C4-2B (cell line): ENCODE measurements around the gene TANGO6.

ENCODE experiments used
- H3K27ac ChIP-seq: fragments of 450-650 bp; 2 replicates; pipeline ENCODE4 v1.5.1; 2017
- ZFX ChIP-seq: fragments of 450-650 bp; IDR thresholded peaks from 2 replicates; pipeline ENCODE4 v1.6.1; 2017
- TF ChIP-seq, protein P1 (sequence below): fragments of 450-650 bp; conservative IDR thresholded peaks from 2 replicates; pipeline ENCODE4 v1.5.1; 2017; ENCODE audit warnings: mild to moderate bottlenecking

Gene TANGO6

DNA sequence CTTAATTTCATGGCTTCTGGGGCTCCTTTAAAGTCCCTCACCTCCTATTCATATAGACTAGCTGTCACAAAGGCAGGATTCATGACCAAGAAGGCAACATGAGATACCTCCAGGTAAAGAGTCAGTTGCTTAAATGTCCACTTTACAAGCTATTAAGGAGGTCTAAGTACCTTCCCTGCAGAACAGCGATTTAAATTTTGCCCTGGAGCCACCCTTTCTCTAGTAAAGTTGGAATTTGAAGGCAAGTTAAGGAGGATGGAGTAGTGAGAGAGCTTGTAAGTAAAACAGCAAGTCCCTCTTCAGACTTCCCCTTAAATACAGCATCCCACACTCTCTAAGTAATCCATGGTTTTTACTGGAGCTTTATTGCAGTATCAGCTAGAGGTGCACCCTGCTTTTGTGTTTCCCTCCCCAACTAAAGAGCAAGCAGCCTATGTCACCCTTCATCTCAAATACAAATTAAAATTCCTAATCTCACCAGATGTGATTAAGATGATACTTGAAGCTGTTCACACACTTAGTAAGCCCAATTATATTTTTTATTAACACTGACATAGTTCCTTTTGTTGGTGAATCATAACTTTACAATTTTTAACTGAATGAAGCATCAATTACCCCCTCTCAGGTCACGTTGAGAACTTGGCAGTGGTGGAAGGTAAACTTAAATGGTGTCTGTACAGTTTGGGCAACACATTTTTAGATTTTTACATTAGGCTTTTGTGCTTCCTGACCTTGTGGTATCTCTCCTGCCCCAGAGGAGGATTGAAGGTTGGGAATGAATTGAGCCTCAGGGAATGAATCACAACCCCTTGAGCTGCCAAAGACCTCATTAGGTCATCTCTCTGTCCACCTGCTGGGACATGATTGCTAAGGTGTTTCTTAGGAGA, 108.9 kb downstream of the TANGO6 start:
- no peak overlapping the region for H3K27ac ChIP-seq
- TF ChIP-seq ZFX, result no peak
- TF ChIP-seq, protein P1, sequence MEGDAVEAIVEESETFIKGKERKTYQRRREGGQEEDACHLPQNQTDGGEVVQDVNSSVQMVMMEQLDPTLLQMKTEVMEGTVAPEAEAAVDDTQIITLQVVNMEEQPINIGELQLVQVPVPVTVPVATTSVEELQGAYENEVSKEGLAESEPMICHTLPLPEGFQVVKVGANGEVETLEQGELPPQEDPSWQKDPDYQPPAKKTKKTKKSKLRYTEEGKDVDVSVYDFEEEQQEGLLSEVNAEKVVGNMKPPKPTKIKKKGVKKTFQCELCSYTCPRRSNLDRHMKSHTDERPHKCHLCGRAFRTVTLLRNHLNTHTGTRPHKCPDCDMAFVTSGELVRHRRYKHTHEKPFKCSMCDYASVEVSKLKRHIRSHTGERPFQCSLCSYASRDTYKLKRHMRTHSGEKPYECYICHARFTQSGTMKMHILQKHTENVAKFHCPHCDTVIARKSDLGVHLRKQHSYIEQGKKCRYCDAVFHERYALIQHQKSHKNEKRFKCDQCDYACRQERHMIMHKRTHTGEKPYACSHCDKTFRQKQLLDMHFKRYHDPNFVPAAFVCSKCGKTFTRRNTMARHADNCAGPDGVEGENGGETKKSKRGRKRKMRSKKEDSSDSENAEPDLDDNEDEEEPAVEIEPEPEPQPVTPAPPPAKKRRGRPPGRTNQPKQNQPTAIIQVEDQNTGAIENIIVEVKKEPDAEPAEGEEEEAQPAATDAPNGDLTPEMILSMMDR, result no peak

DNA sequence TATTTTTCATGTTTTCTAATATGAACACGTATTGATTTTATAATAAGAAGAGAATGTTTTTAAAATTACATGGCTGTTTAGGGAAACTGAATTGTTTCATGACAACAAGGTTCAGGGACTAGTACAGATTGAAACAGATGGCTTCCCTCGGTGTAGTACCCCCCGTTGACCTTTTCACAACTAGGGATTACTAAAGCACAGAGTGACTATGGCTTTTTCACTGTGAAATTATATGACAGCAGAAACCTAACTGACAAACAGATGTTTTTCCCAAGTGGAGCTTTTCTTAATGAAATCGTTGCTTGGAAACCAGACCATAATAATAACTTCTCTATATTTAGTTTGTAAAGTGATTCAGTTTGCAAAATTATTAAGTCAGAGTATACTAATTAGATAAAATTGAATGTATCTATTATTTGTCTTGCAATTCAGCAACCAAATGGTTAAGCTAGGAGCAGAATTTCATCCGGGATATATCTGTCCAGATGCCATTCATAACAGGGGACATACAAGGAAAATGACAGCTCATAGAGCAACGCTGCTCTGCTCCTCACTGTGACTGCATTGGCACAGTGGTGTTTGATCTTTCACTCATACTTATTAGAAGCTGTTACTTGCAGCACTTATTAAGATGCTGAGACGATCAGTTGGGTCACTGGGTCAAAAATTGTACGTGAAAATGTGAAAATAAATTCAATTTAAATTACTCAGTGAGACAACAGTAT, 111.7 kb downstream of the TANGO6 start:
- no peak overlapping the region for H3K27ac ChIP-seq
- TF ChIP-seq, protein P1, result no peak
- no peak for TF ChIP-seq ZFX

DNA sequence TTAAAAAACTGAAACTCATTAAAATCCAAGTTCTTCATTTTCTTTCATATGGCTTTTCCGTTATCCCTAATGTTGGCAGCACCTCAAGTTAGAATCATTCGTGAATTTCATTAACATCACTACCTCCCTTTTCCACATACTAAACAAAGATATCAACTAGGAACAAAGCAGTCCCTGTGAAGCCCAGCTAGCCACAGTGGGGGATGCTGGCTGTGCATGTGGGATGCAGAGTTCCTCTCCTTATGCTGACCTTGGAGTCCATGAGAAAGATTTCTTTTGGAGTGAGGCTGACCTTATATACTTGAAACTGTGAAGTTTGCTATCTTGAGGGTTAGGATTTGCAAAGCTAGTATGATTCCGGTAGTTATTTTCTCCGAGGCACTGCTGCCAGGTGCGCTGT, 117.6 kb downstream of the TANGO6 start:
- no peak for TF ChIP-seq ZFX
- TF ChIP-seq, protein P1, result no peak
- no peak overlapping the region for H3K27ac ChIP-seq

DNA sequence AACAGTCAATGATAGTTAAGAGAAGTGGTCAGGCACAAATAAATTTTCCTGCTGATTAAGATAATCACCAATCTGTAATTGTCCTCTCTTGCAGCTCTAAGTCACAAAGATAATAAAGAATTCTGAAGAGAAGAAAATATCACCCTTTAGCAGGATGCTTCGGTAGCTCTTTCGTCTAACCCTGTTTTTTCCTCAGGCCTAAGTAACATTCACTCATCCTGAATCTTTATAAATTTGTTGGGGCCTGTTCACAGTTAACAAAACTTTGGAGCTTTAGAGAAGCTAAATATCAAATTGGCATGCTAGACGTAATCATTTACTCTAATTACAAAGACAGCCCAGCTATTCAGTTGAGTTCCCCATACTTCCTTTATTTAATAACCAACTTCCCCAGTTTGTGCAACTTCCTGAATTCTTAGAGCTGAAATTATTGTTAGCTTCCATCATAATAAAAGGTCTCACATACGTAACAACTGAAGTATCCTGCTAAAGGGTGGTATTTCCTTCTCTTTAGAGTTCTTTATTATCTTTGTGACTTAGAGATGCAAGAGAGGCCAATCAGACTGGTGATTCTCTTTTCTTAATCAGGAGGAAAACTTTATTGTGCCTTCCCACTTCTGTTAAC, 118.6 kb downstream of the TANGO6 start:
- no peak for TF ChIP-seq ZFX
- H3K27ac ChIP-seq, result no peak overlapping the region

DNA sequence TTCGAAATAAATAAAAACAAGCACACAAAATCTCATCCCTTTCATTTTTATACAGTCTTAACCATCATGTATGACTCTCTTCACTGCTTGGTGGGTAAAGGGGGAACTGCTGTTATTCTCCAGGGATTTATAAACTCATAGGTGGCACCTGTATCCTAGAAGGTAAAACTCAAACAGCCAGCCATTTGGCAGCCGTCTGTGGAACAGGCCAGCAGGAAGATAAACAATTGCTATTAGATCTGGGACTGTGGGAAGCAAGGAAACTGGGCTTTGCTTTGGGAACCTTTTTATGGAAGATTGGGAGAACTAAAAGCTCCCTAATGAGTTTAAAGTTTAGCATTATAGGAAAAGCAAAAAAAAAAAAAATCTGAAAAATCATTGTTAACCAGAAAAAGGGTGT, 126.0 kb downstream of the TANGO6 start:
- no peak for TF ChIP-seq ZFX
- TF ChIP-seq, protein P1, result no peak
- no peak overlapping the region for H3K27ac ChIP-seq

DNA sequence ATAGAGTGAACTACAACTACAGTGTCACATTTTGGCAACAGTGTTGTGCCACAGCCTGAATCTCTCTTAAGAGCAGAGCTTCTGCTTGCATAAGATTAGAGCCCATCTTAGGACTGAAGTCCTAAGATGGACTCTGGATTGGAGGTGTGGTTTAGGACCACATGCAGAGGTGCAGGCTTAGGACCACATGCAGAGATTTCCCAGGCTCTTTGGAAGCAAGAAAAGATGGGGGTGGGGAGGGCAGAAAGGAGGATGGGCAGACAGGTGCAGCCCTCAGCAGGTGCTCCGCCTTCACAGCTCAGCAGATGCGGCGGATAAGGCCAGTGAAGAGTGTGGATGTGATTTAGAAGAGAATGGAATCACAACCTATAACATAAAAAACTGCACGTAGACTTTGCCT, 128.7 kb downstream of the TANGO6 start:
- TF ChIP-seq, protein P1, result no peak
- TF ChIP-seq ZFX, result no peak
- no peak overlapping the region for H3K27ac ChIP-seq

DNA sequence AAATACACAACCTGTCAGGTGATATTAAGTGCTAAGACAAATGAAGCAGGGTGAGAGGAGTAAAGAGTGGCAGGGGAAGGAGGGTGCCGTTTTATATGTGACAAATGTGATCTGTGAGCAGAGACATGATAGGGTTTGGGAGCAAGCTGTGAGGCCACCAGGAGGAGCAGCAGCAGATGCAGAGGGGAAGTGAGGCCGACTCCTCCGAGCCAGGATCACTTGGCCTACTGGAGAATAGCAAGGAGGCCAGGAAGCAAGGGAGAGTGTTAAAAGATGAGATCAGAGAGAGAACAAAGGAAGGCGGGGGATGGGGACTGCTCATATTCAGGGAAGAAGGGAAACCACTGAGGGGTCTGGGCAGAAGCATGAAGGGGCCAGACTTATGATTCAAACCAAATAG, 129.4 kb downstream of the TANGO6 start:
- no peak overlapping the region for H3K27ac ChIP-seq
- no peak for TF ChIP-seq ZFX

DNA sequence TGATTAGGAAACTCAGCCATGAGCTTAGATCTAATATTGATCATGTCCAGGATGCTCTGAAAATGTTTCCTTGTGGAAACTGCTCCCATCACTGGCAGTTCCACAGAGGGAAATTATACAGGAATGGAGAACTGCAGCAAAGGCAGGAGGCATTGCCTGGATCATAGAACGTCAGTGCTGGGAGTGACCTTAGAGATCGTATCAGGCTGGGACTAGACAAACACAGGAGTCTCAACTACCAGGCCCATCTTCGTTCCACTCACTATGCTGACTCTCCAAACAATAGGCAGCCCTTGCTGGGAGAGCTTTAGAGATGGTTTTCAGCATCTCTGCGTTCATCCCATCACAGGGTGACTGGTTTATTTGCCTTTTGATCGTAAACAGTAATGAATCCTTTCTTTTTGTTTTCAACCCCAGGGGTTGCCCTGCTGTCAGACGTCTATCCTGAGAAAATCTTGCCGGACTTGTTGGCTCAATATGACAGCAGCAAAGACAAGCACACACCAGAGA, 130.3 kb downstream of the TANGO6 start:
- TF ChIP-seq ZFX, result no peak
- TF ChIP-seq, protein P1, result no peak
- H3K27ac ChIP-seq, result no peak overlapping the region
